ENCODE data around the gene ACAP2.

Gene ACAP2

GRCh38 chr3:195425849-195426248 is 17.0 kb downstream of the ACAP2 start:
- Histone ChIP-seq H3K4me1 (ENCODE audit: control insufficient read depth, low read length) (peaks cover 23% of the 10 kb centered on the region), H3K36me3 (ENCODE audit: control insufficient read depth, low read length) (no peaks in the 10 kb centered on the region), H3K9me2 (replicated peaks; ENCODE audit: control insufficient read depth, low read length) (no peaks in the 10 kb centered on the region), H3K9me3 (ENCODE audit: control insufficient read depth, insufficient read depth, low read length) (no peaks in the 10 kb centered on the region), H3K27ac (ENCODE audit: low read depth, low read length) (no peak overlapping the region), H3K27me3 (ENCODE audit: control insufficient read depth, low read length) (no peaks in the 10 kb centered on the region), H3F3A (ENCODE audit: control insufficient read depth, insufficient read depth) (no peaks in the 10 kb centered on the region), H3K79me2 (ENCODE audit: control insufficient read depth, low read length) (peaks cover 98% of the 10 kb centered on the region), H4K20me1 (ENCODE audit: control insufficient read depth, insufficient read depth, low read depth, low read length) (peaks cover 21% of the 10 kb centered on the region), H3K4me2 (ENCODE audit: low read length) (no peak overlapping the region), H3K4me3 (ENCODE audit: low read length) (no peak overlapping the region)
- TF ChIP-seq EZH2phosphoT487 (IDR thresholded peaks at IDR 0.05; ENCODE audit: borderline replicate concordance, low read length) (no peak), CTCF (IDR thresholded peaks at IDR 0.05; ENCODE audit: low read depth, low read length, poor library complexity, severe bottlenecking) (no peak)

GRCh38 chr3:195423818-195424217 is 19.0 kb downstream of the ACAP2 start:
- H3K27ac ChIP-seq (ENCODE audit: low read depth, low read length) = no peak overlapping the region
- H3K4me3 ChIP-seq (ENCODE audit: low read length) = no peak overlapping the region
- no peaks in the 10 kb centered on the region for H3K9me3 ChIP-seq (ENCODE audit: control insufficient read depth, insufficient read depth, low read length)
- TF ChIP-seq CTCF (IDR thresholded peaks at IDR 0.05; ENCODE audit: low read depth, low read length, poor library complexity, severe bottlenecking) = no peak
- no peak for TF ChIP-seq EZH2phosphoT487 (IDR thresholded peaks at IDR 0.05; ENCODE audit: borderline replicate concordance, low read length)
- H3K4me2 ChIP-seq (ENCODE audit: low read length) = no peak overlapping the region
- H3K27me3 ChIP-seq (ENCODE audit: control insufficient read depth, low read length) = no peaks in the 10 kb centered on the region
- no peaks in the 10 kb centered on the region for H3K36me3 ChIP-seq (ENCODE audit: control insufficient read depth, low read length)
- peaks cover 98% of the 10 kb centered on the region for H3K79me2 ChIP-seq (ENCODE audit: control insufficient read depth, low read length)
- H3F3A ChIP-seq (ENCODE audit: control insufficient read depth, insufficient read depth) = no peaks in the 10 kb centered on the region; the same call in 1 of the 2 replicates
- H4K20me1 ChIP-seq (ENCODE audit: control insufficient read depth, insufficient read depth, low read depth, low read length) = peaks cover 28% of the 10 kb centered on the region
- H3K9me2 ChIP-seq (replicated peaks; ENCODE audit: control insufficient read depth, low read length) = no peaks in the 10 kb centered on the region
- peaks cover 23% of the 10 kb centered on the region for H3K4me1 ChIP-seq (ENCODE audit: control insufficient read depth, low read length)

- Histone ChIP-seq H3K27ac (ENCODE audit: low read depth, low read length) (no peak overlapping the region), H3K4me2 (ENCODE audit: low read length) (no peak overlapping the region), H3K36me3 (ENCODE audit: control insufficient read depth, low read length) (0 out of 2 replicates have a peak, but pooled peaks cover 4% of the 10 kb centered on the region), H3K9me3 (ENCODE audit: control insufficient read depth, insufficient read depth, low read length) (no peaks in the 10 kb centered on the region), H4K20me1 (ENCODE audit: control insufficient read depth, insufficient read depth, low read depth, low read length) (peaks cover 37% of the 10 kb centered on the region), H3K27me3 (ENCODE audit: control insufficient read depth, low read length) (no peaks in the 10 kb centered on the region), H3F3A (ENCODE audit: control insufficient read depth, insufficient read depth) (no peaks in the 10 kb centered on the region; the same call in 1 of the 2 replicates), H3K4me1 (ENCODE audit: control insufficient read depth, low read length) (peaks cover 15% of the 10 kb centered on the region), H3K4me3 (ENCODE audit: low read length) (no peak overlapping the region), H3K9me2 (replicated peaks; ENCODE audit: control insufficient read depth, low read length) (no peaks in the 10 kb centered on the region), H3K79me2 (ENCODE audit: control insufficient read depth, low read length) (peaks cover 98% of the 10 kb centered on the region)
- TF ChIP-seq EZH2phosphoT487 (IDR thresholded peaks at IDR 0.05; ENCODE audit: borderline replicate concordance, low read length) (no peak), CTCF (IDR thresholded peaks at IDR 0.05; ENCODE audit: low read depth, low read length, poor library complexity, severe bottlenecking) (no peak)
Observed at GRCh38 chr3:195421400-195421799, 21.4 kb downstream of the ACAP2 start.
